ENCODE results near the gene MS4A3. TPM values are rescaled to one million over a fixed set of nuclear protein-coding genes. Genes with fewer than 3 reads are reported as not detected.

MS4A3 gene
- total RNA-seq, 3 donors from 2014 or later = not detected

DNA sequence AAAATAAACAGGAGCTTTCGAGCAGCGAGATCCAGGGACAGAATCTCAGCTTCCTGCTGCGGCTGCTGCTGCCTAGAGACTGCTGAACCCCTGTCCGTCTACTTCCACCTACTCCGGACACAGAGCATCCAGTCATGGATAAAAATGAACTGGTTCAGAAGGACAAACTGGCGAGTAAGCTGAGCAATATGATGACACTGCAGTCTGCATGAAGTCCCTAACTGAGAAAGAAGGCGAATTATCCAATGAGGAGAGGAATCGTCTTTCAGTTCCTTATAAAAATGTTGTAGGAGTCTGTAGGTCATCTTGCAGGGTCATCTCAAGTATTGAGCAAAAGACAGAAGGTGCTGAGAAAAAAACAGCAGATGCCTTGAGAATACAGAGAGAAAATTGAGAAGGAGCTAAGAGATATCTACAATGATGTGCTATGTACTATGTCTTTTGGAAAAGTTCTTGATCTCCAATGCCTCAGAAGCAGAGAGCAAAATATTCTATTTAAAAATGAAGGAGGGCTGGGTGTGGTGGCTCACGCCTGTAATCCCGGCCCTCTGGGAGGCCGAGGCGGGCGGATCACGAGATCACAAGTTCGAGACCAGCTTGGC is 20.9 kb downstream of the MS4A3 start:
- intact Hi-C loops (cut with DNase I, micrococcal nuclease) = no loop called here

DNA sequence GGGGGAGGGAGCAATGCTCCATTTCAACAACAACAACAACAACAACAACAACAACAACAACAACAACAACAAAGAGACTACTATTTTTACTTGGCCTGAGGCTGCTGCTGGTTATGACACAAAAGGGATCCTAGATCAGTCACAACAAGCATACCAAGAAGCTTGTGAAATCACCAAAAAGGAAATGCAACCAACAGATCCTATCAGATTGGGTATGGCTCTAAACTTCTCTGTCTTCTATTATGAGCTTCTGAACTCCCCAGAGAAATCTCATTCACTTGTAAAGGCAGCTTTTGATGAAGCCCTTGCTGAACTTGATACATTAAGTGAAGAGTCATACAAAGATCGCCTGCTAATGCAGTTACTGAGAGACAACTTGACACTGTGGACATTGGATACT is 21.5 kb downstream of the MS4A3 start:
- no peak overlapping the region for H3K4me3 ChIP-seq
- intact Hi-C loops (cut with DNase I, micrococcal nuclease) = no loop called here
- TF ChIP-seq, protein P1, sequence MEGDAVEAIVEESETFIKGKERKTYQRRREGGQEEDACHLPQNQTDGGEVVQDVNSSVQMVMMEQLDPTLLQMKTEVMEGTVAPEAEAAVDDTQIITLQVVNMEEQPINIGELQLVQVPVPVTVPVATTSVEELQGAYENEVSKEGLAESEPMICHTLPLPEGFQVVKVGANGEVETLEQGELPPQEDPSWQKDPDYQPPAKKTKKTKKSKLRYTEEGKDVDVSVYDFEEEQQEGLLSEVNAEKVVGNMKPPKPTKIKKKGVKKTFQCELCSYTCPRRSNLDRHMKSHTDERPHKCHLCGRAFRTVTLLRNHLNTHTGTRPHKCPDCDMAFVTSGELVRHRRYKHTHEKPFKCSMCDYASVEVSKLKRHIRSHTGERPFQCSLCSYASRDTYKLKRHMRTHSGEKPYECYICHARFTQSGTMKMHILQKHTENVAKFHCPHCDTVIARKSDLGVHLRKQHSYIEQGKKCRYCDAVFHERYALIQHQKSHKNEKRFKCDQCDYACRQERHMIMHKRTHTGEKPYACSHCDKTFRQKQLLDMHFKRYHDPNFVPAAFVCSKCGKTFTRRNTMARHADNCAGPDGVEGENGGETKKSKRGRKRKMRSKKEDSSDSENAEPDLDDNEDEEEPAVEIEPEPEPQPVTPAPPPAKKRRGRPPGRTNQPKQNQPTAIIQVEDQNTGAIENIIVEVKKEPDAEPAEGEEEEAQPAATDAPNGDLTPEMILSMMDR (IDR thresholded peaks at IDR 0.05) = no peak
- H3K9me3 ChIP-seq = peaks cover 5% of the 10 kb centered on the region
- no peak for ATAC-seq
- H3K36me3 ChIP-seq (ENCODE audit: low read depth) = no peaks in the 10 kb centered on the region
- DNase-seq = no peak
- H3K4me1 ChIP-seq (ENCODE audit: low read depth) = no peaks in the 10 kb centered on the region

More for the DNA sequence above, 20.9 kb downstream of the MS4A3 start:
- no peaks in the 10 kb centered on the region for H3K4me1 ChIP-seq (ENCODE audit: low read depth)
- H3K4me3 ChIP-seq = no peak overlapping the region
- peaks cover 5% of the 10 kb centered on the region for H3K9me3 ChIP-seq
- ATAC-seq (no peak), DNase-seq (no peak)
- TF ChIP-seq, protein P1 (IDR thresholded peaks at IDR 0.05) = no peak
- no peaks in the 10 kb centered on the region for H3K36me3 ChIP-seq (ENCODE audit: low read depth)

DNA sequence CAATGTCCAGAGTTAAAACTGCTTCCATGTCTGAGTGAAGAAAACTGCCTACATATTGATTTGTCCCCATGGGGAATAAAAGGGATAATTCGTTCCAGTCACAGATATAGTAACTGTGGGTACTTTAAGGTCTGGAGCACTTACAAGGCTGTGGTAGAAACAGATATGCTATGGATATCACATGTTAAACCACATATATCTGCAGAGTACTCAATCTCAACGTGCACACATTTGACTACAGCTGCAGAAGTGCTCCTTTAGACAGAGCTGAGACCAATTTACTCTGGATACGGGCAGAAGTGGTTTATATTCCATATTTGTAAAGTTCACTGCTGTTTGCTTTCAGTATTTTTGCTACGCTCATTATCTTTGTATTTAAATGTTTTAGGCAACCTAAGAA is 22.3 kb downstream of the MS4A3 start:
- ATAC-seq = no peak
- TF ChIP-seq, protein P1 (IDR thresholded peaks at IDR 0.05) = no peak
- no peaks in the 10 kb centered on the region for H3K4me1 ChIP-seq (ENCODE audit: low read depth)
- H3K9me3 ChIP-seq = peaks cover 5% of the 10 kb centered on the region
- intact Hi-C loops (cut with DNase I, micrococcal nuclease) = no loop called here
- DNase-seq = no peak
- H3K4me3 ChIP-seq = no peak overlapping the region
- no peaks in the 10 kb centered on the region for H3K36me3 ChIP-seq (ENCODE audit: low read depth)

DNA sequence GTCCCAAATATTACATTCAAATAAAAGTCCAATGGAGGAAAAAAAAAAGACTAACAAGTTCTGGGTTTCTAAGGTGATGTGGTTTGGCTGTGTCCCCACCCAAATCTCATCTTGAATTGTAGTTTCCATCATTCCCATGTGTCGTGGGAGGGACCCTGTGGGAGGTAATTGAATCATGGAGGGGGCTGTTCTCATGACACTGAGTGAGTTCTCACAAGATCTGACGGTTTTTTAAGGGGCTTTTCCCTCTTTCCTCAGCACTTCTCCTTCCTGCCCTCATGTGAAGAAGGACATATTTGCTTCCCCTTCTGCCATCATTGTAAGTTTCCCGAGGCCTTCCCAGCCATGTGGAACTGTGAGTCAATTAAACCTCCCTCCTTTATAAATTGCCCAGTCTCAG is 24.1 kb downstream of the MS4A3 start:
- H3K4me3 ChIP-seq = no peak overlapping the region
- H3K36me3 ChIP-seq (ENCODE audit: low read depth) = no peaks in the 10 kb centered on the region
- H3K9me3 ChIP-seq = peaks cover 5% of the 10 kb centered on the region
- TF ChIP-seq, protein P1 (IDR thresholded peaks at IDR 0.05) = no peak
- intact Hi-C loops (cut with DNase I, micrococcal nuclease) = no loop called here
- DNase-seq (no peak), ATAC-seq (no peak)
- no peaks in the 10 kb centered on the region for H3K4me1 ChIP-seq (ENCODE audit: low read depth)

DNA sequence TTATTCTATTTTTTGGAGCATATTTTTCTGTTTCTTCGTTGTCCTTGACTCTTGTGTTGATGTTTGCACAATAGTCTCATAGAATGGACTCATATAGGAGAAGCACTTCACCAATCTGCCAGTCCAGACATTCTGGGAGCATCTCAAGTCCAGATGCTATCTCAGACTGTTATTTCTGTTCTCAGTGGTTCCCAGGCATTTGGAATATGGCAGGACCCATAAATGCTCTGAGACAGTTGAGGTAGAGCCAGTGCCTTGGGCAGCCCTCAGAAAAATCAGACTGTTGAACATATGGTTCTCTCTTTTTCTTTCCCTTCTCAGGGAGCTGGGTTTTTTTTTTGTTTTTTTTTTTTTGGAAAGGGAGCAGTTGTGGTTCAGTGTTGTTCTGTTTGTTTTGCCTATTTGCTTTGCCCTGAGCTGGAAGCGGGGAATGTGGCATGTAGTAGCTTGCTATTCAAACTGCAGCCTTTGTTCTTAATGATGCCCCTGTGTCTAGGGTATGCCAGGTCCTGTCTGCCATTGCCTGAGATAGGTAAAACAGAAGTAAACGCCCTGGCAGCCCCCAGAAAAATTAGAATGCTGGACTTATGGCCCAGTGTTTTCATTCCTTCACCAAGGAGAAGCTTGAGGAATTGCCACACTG is 28.3 kb downstream of the MS4A3 start:
- DNase-seq (no peak), ATAC-seq (no peak)
- intact Hi-C loops (cut with DNase I, micrococcal nuclease) = no loop called here
- no peaks in the 10 kb centered on the region for H3K4me1 ChIP-seq (ENCODE audit: low read depth)
- no peaks in the 10 kb centered on the region for H3K36me3 ChIP-seq (ENCODE audit: low read depth)
- TF ChIP-seq, protein P1 (IDR thresholded peaks at IDR 0.05) = no peak
- no peaks in the 10 kb centered on the region for H3K9me3 ChIP-seq
- H3K4me3 ChIP-seq = no peak overlapping the region

All from mucosa of descending colon (tissue), 3 donors.